Stimulated activated CD8-positive, alpha-beta memory T cell treated with anti-CD3 and anti-CD28 coated beads, Interleukin-4, amount 100 ng/mL, for 1 hour (primary cell): ENCODE measurements around the gene PDE2A.
"Not testable (repeated sequence)": the region's sequence is repeated elsewhere in the genome, so short reads cannot be mapped to it uniquely, and the experiment has no call there.

Experiments
- DNase-seq, 2 donors: peaks; one replicate each; pipeline ENCODE4 v3.0.0-alpha.2; 2020; ENCODE audit warnings: low read depth in 2 of 2, low spot score in 1 of 2

Gene PDE2A

GRCh38 chr11:72555014-72555522 lies 119.2 kb downstream of the PDE2A start:
- not testable (repeated sequence) for DNase-seq

- DNase-seq: no peak
These were observed 120.5 kb downstream of the PDE2A start for GRCh38 chr11:72553706-72554105.

DNA sequence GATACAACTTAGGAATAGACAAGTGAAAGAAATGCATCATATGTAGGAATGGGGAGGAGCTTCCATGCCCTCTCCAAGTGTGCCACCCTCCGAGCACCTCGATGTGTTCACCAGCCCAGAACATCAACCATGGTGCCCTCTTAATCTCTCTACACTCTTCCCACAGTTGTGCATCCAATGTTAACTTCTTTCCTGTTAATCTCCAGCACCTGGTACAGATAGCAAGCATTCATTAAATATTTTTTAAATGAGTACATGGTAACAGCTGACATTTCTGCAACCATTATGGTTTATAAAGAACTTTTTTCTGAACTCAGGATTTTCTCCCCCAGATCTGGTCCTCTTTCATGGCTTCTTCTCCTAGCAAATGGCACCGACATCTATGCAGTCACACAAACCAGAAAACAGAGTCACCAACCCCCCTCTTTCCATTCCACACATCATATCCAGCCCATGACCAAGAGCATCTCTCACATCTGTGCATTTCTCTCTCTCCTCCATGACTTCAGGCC lies 121.8 kb downstream of the PDE2A start:
- DNase-seq: no peak

DNA sequence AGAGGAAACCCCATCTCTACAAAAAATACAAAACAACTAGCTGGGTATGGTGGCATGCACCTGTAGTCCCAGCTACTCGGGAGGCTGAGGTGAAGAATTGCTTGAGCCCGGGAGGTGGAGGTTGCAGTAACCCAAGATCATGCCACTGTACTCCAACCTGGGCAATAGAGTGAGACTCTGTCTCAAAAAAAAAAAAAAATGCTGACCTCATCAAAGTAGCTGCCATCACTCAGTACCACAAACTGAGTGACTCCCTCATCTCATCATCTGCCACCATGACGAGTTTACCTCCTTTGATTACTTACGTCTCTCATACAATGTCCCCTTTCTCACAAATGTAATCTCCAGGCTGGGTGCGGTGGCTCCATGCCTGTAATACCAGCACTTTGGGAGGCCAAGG lies 122.7 kb downstream of the PDE2A start:
- DNase-seq: no peak

DNA sequence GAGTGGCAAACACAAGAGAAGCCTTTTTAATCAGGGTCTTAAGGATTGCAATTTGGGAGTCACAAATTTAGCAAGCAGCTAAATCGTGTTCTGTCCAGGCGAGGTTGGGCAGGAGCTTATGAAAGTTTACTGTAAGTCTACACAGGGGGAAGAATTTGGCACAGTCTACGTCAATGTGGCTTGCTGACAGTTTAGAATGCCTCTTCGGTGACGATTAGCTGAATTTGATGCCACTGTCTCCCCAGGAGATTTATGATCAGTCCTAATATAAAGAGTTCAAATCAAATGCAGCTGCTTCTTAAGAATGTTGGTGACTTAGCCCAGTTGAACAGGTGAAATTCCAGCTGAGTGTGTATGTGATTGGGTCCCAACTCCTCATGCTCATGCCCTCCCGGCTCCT lies 125.8 kb downstream of the PDE2A start:
- DNase-seq: no peak

GRCh38 chr11:72546866-72547265 lies 127.4 kb downstream of the PDE2A start:
- no peak for DNase-seq

GRCh38 chr11:72544589-72544988 lies 129.6 kb downstream of the PDE2A start:
- DNase-seq: no peak

- no peak for DNase-seq
These were observed 130.2 kb downstream of the PDE2A start for GRCh38 chr11:72543849-72544542.

- no peak for DNase-seq
These were observed 132.8 kb downstream of the PDE2A start for GRCh38 chr11:72541257-72541974.

- DNase-seq: no peak
These were observed 137.2 kb downstream of the PDE2A start for GRCh38 chr11:72537051-72537450.

DNA sequence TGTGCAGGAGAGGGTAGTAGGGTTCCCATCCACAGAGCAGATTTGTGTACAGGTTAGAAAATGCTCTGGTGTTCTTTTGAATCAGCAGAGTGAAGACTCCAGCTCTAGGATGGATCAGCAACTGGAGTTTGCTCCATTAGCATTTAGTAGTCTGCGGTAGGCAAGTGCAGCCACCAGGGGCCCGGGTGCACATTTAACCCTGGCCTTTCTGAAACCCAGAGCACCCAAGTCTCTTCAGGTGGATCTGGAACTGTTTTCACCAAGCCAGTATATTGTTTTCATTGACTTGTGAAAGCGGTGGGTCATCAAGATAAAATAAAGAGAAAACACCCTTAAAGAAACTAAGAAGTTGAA lies 139.1 kb downstream of the PDE2A start:
- DNase-seq: no peak

DNA sequence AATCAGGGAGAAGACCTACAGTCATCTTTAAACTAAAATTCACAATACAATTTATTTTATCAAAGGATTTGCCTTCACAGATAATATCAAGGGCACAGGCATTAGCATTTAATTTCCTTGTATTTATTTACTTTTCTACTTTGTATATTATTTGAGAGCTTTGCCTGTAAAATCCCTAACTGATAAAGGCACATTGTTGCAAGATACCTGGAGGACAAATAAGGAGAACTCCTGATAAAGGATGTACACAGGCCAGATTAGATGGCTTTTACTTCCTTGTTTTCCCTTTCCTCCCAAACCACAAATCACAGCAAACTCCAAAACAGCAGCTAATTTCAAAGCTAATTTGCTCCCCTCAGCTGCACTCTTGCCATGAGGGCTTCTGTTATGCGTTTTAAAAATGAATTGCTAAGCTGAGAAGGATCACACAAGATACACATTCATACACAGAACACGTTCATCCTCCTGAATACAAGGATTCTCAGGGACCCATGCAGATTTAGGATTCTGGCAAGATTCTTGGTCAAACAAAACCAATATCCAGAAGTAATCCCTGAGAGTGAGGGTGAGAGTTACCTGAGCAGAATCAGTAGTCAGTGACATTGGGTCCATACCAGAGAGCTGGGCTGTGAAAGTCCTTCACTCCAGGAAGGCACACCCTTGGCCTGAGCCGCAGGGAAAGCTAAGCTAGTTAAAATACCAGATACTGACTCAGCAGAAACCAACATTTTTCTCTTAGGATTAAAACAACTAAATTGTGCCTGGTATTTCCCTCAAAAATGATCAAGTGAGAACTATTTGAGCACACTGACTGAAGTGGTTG lies 139.6 kb downstream of the PDE2A start:
- no peak for DNase-seq

DNA sequence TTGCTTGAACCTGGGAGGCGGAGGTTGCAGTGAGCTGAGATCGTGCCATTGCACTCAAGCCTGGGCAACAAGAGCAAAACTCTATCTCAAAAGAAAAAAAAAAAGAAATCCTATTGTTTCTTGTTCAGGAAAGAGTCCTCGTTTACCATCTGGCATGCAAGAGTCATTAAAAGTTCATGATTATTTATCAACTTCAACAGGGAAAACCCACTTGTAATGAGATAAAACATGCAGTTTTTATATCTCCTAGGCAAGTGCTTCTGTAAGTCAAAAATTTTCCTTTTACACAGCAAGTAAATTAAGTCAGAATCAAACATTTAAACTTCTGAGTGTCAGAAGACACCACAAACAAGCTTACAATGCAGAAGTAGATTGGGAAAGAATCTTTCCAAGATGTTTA lies 145.2 kb downstream of the PDE2A start:
- no peak for DNase-seq

DNA sequence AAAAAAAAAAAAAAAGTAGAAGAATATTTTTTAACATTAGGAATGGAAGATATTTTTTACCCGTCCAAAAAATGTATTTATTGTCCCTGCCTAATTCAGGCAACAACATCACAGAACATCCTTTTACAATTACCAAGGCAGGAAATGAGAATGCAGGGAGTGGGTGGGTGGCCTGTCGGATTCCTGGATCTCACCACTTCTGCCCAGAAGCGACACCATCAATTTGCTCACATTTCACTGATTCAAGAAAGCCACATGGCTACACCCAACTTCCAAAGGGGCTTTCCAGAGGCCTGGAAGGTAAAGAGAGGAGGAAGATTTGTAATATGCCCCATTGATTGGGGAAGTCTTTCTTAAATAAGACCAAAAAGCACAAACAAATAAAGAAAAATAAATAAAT lies 146.1 kb downstream of the PDE2A start:
- no peak for DNase-seq
